ENCODE measurements around the gene SAMD13. TPM values are rescaled to one million over a fixed set of nuclear protein-coding genes. Genes with fewer than 3 reads are reported as not detected.

SAMD13 gene
- total and polyA plus RNA-seq, 12 donors, result 0.37 to 2.2 (median 1.2) TPM; not detected in 1

DNA sequence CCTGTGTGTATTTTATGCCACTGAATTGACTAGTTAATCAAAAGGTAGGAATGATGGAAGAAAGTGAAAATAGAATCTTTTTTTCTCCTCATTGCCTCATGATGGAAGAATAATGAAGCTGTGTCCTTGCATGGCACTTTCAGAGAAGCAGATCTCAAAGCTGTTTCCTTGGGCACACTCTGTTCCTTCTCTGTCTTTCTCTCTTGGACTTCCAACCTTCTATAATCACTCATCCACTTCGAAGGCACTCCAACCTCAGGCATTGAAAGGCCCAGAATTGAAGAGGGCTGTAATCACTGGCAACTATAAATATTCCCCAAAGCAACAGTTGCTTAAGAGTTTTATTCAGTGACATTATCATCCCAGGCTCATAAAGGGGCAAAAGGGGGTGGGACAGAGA is 65.7 kb downstream of the SAMD13 start:
- no peaks in the 10 kb centered on the region for H3K36me3 ChIP-seq
- no peak overlapping the region for H3K4me3 ChIP-seq
- H3K27ac ChIP-seq, result no peak overlapping the region
- WGBS, 2 donors, result 31 to 58% methylated on average over 1 of the region's 1 CpG
- no peaks in the 10 kb centered on the region for H3K27me3 ChIP-seq
- peaks cover 0 to 19% (median 0%) of the 10 kb centered on the region in 9 donors for H3K4me1 ChIP-seq
- intact Hi-C loops (cut with DNase I), result no loop called here
- no peak for TF ChIP-seq CTCF (IDR thresholded peaks at IDR 0.05)
- DNase-seq, result no peak
- no peaks in the 10 kb centered on the region for H3K9me3 ChIP-seq
- ATAC-seq, result peak in 1 of 8 donors; percentile 30

GRCh38 chr1:84368441-84368840 is 66.9 kb downstream of the SAMD13 start:
- WGBS, 2 donors, result 93 to 95% methylated on average over 5 of the region's 5 CpGs
- Histone ChIP-seq H3K27ac (no peak overlapping the region), H3K27me3 (no peaks in the 10 kb centered on the region), H3K4me3 (no peak overlapping the region), H3K9me3 (no peaks in the 10 kb centered on the region), H3K4me1 (peaks cover 0 to 19% (median 0%) of the 10 kb centered on the region in 9 donors), H3K36me3 (no peaks in the 10 kb centered on the region)
- DNase-seq, result no peak
- no peak for TF ChIP-seq CTCF (IDR thresholded peaks at IDR 0.05)
- no peak for ATAC-seq
- intact Hi-C loops (cut with DNase I), result no loop called here

GRCh38 chr1:84370266-84370665 is 68.8 kb downstream of the SAMD13 start:
- DNase-seq (no peak), ATAC-seq (no peak)
- Histone ChIP-seq H3K9me3 (no peaks in the 10 kb centered on the region), H3K4me3 (no peak overlapping the region), H3K36me3 (no peaks in the 10 kb centered on the region), H3K4me1 (peaks cover 2 to 16% (median 11%) of the 10 kb centered on the region in 9 donors), H3K27ac (no peak overlapping the region), H3K27me3 (no peaks in the 10 kb centered on the region)
- intact Hi-C loops (cut with DNase I), result no loop called here
- WGBS, 2 donors, result 89 to 91% methylated on average over 1 of the region's 1 CpG
- no peak for TF ChIP-seq CTCF (IDR thresholded peaks at IDR 0.05)

DNA sequence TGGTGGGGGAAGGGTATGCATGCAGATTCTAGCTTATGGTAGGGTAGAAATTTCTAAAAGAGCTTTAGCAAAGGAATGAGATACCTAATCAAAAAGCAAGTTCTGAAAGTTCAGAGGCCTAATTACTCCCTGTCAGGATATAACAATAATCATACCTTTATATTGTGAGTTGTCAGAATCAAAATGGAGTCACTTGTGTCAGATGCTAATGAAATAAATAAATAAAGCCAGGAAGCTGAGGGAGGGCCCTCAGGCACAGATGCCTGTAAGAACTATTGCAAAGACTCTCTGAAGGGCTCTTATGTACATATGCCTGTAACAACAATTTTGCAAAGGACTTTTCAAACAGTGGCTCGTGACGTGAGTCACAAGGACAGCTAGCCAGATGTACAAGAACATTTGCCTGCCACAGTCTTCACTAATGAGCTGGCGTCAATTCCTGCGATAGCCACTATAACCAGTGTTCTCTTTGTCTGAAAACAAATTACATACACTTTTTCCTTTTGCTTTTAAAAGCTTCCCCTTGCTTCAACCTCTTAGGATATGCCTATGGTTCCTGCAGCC is 69.4 kb downstream of the SAMD13 start:
- 92 to 93% methylated on average over 4 of the region's 4 CpGs for WGBS, 2 donors
- Histone ChIP-seq H3K4me3 (no peak overlapping the region), H3K36me3 (no peaks in the 10 kb centered on the region), H3K27me3 (no peaks in the 10 kb centered on the region), H3K27ac (no peak overlapping the region), H3K4me1 (peaks cover 2 to 22% (median 14%) of the 10 kb centered on the region in 9 donors), H3K9me3 (no peaks in the 10 kb centered on the region)
- ATAC-seq (no peak), DNase-seq (no peak)
- intact Hi-C loops (cut with DNase I), result no loop called here
- no peak for TF ChIP-seq CTCF (IDR thresholded peaks at IDR 0.05)

Measured in heart right ventricle (tissue), 16 donors.